SU-DHL-6 (cell line): ENCODE measurements around the gene ASL.

Source experiments
- CTCF ChIP-seq: fragments of 200-600 bp; sonication (generic); IDR thresholded peaks from one replicate; pipeline ENCODE4 v1.5.1; 2017; ENCODE audit warnings: antibody characterized with exemption, mild to moderate bottlenecking, low read length, moderate library complexity; ENCODE audit not compliant: insufficient read depth, poor library complexity, severe bottlenecking
- EZH2phosphoT487 ChIP-seq: fragments of 200-600 bp; sonication (generic), shearing (Covaris generic); conservative IDR thresholded peaks from 2 replicates; pipeline ENCODE4 v1.6.1; 2018; ENCODE audit warnings: mild to moderate bottlenecking, antibody characterized with exemption, low read length, moderate library complexity, mixed read lengths

- TF ChIP-seq CTCF (no peak), EZH2phosphoT487 (no peak)
Measured at GRCh38 chr7:66039094-66039670, 36.4 kb upstream of the ASL start.
